HG02798 (cell line): Measurements from ENCODE around the gene YPEL2.
"Not testable (repeated sequence)": the region's sequence is repeated elsewhere in the genome, so short reads cannot be mapped to it uniquely, and the experiment has no call there.

Experiments used
- ATAC-seq: cut with Tn5 transposase; IDR thresholded peaks from one replicate; pipeline ENCODE4 v1.9.1; 2021; ENCODE audit warnings: mild to moderate bottlenecking; ENCODE audit not compliant: unreplicated experiment, poor library complexity

YPEL2 gene

GRCh38 chr17:59372138-59372751 lies 40.8 kb downstream of the YPEL2 start:
- peak; percentile 57 for ATAC-seq

- no peak for ATAC-seq
These were observed 42.5 kb downstream of the YPEL2 start for GRCh38 chr17:59373882-59374495.

GRCh38 chr17:59374612-59375011 lies 43.2 kb downstream of the YPEL2 start:
- no peak for ATAC-seq

- ATAC-seq: peak; percentile 57
These were observed 44.4 kb downstream of the YPEL2 start for GRCh38 chr17:59375857-59376256.

- ATAC-seq: no peak
These were observed 45.1 kb downstream of the YPEL2 start for GRCh38 chr17:59376506-59376905.

- no peak for ATAC-seq
These were observed 46.0 kb downstream of the YPEL2 start for GRCh38 chr17:59377410-59377809.

GRCh38 chr17:59378675-59379074 lies 47.2 kb downstream of the YPEL2 start:
- ATAC-seq: no peak

GRCh38 chr17:59380474-59380873 lies 49.0 kb downstream of the YPEL2 start:
- ATAC-seq: no peak

GRCh38 chr17:59381716-59382570 lies 50.5 kb downstream of the YPEL2 start:
- no peak for ATAC-seq

- ATAC-seq: no peak
These were observed 52.4 kb downstream of the YPEL2 start for GRCh38 chr17:59383893-59384292.

GRCh38 chr17:59387351-59388068 lies 56.1 kb downstream of the YPEL2 start:
- no peak for ATAC-seq

- ATAC-seq: no peak
These were observed 56.7 kb downstream of the YPEL2 start for GRCh38 chr17:59388069-59388556.

GRCh38 chr17:59389066-59389465 lies 57.6 kb downstream of the YPEL2 start:
- no peak for ATAC-seq

GRCh38 chr17:59391021-59391420 lies 59.6 kb downstream of the YPEL2 start:
- ATAC-seq: no peak

- no peak for ATAC-seq
These were observed 61.7 kb downstream of the YPEL2 start for GRCh38 chr17:59392973-59393679.

- not testable (repeated sequence) for ATAC-seq
These were observed 62.4 kb downstream of the YPEL2 start for GRCh38 chr17:59393742-59394410.

- ATAC-seq: no peak
These were observed 64.8 kb downstream of the YPEL2 start for GRCh38 chr17:59396134-59396826.

GRCh38 chr17:59397316-59398073 lies 66.0 kb downstream of the YPEL2 start:
- no peak for ATAC-seq
